ENCODE results near the gene GAREM2. TPM values are rescaled to one million over a fixed set of nuclear protein-coding genes. Genes with fewer than 3 reads are reported as not detected.

GAREM2 gene
- total and polyA plus RNA-seq, 9 of the 15 experiments (the other 6 are each of a cell fraction or from before 2014, with no cell fraction given) = 1.7 to 12.4 (median 2.5) TPM

GRCh38 chr2:26169681-26170414, 3.0 kb upstream of the GAREM2 start (continued):
- TF ChIP-seq UBTF (IDR thresholded peaks at IDR 0.05; ENCODE audit: borderline replicate concordance in 1 of 2, low read depth in 2 of 2, low read length in 2 of 2) (no peak), ZNF224 (CRISPR knock-in tag; IDR thresholded peaks at IDR 0.05) (no peak), GATAD2A (IDR thresholded peaks at IDR 0.05) (no peak), ELF1 (tag; IDR thresholded peaks at IDR 0.05) (no peak), POU5F1 (IDR thresholded peaks at IDR 0.05; ENCODE audit: borderline replicate concordance, low read depth, low read length, partially characterized antibody) (no peak), THRA (IDR thresholded peaks at IDR 0.05) (no peak), DIDO1 (tag; IDR thresholded peaks at IDR 0.05; ENCODE audit: low read depth) (no peak)
